SK-N-SH treated with all-trans-retinoic acid at 6 μM for 48 hours (cell line): ENCODE data around the gene CACNA1C.

Source experiments
- ATAC-seq: fragments of 200-7000 bp; cut with Tn5 transposase; 3 replicates; pipeline ENCODE4 v1.9.1; 2020; ENCODE audit warnings: mild to moderate bottlenecking, moderate library complexity
- ARNTL ChIP-seq: fragments of 450-650 bp; formaldehyde crosslinking; IDR thresholded peaks from 2 replicates; pipeline ENCODE4 v1.5.0; 2020; ENCODE audit warnings: low read depth, mild to moderate bottlenecking, moderate library complexity, borderline replicate concordance
- CSDC2 ChIP-seq: fragments of 250-450 bp; sonication (Bioruptor Pico); IDR thresholded peaks from 2 replicates; pipeline ENCODE4 v1.5.0; 2020; ENCODE audit warnings: mild to moderate bottlenecking, moderate library complexity
- CSRNP3 ChIP-seq: fragments of 250-450 bp; sonication (Bioruptor Pico); IDR thresholded peaks from 2 replicates; pipeline ENCODE4 v1.5.1; 2021; ENCODE audit warnings: mild to moderate bottlenecking, moderate library complexity
- ESRRG ChIP-seq: fragments of 250-450 bp; sonication (Bioruptor Pico); IDR thresholded peaks from 2 replicates; pipeline ENCODE4 v1.6.1; 2021; ENCODE audit warnings: mild to moderate bottlenecking
- GLIS3 ChIP-seq: fragments of 250-450 bp; sonication (Bioruptor Pico); IDR thresholded peaks from 2 replicates; pipeline ENCODE4 v1.5.0; 2020; ENCODE audit warnings: mild to moderate bottlenecking, moderate library complexity
- ISL1 ChIP-seq: fragments of 250-450 bp; sonication (Bioruptor Pico); IDR thresholded peaks from 2 replicates; pipeline ENCODE4 v2.1.2; 2022; ENCODE audit warnings: mild to moderate bottlenecking, moderate library complexity
- OSR1 ChIP-seq: fragments of 250-450 bp; sonication (Bioruptor Pico); IDR thresholded peaks from 2 replicates; pipeline ENCODE4 v1.8.0; 2022; ENCODE audit warnings: moderate library complexity, mild to moderate bottlenecking, inconsistent platforms
- PATZ1 ChIP-seq: fragments of 250-450 bp; sonication (Bioruptor Pico); IDR thresholded peaks from 2 replicates; pipeline ENCODE4 v1.8.0; 2020; ENCODE audit warnings: mild to moderate bottlenecking, moderate library complexity, borderline replicate concordance
- POU6F1 ChIP-seq: fragments of 250-450 bp; sonication (Bioruptor Pico); IDR thresholded peaks from 2 replicates; pipeline ENCODE4 v1.8.0; 2021; ENCODE audit warnings: low read depth, mild to moderate bottlenecking, moderate library complexity, borderline replicate concordance
- PPARA ChIP-seq: fragments of 250-450 bp; sonication (Bioruptor Pico); IDR thresholded peaks from 2 replicates; pipeline ENCODE4 v1.5.0; 2020; ENCODE audit warnings: mild to moderate bottlenecking, borderline replicate concordance
- RARB ChIP-seq: fragments of 250-450 bp; sonication (Bioruptor Pico); IDR thresholded peaks from 2 replicates; pipeline ENCODE4 v1.8.0; 2021; ENCODE audit warnings: mild to moderate bottlenecking, moderate library complexity
- SNAI2 ChIP-seq: fragments of 250-450 bp; sonication (Bioruptor Pico); IDR thresholded peaks from 2 replicates; pipeline ENCODE4 v1.5.0; 2020; ENCODE audit warnings: mild to moderate bottlenecking, moderate library complexity
- TCF4 ChIP-seq: fragments of 250-450 bp; sonication (Bioruptor Pico); IDR thresholded peaks from 2 replicates; pipeline ENCODE4 v1.8.0; 2021; ENCODE audit warnings: mild to moderate bottlenecking, moderate library complexity, borderline replicate concordance
- TSHZ2 ChIP-seq: fragments of 250-450 bp; sonication (Bioruptor Pico); IDR thresholded peaks from 2 replicates; pipeline ENCODE4 v1.5.0; 2020; ENCODE audit warnings: mild to moderate bottlenecking, moderate library complexity
- ZC3H10 ChIP-seq: fragments of 250-450 bp; sonication (Bioruptor Pico); IDR thresholded peaks from 2 replicates; pipeline ENCODE4 v1.5.1; 2021; ENCODE audit warnings: mild to moderate bottlenecking, moderate library complexity
- ZFP3 ChIP-seq: fragments of 250-450 bp; sonication (Bioruptor Pico); IDR thresholded peaks from 2 replicates; pipeline ENCODE4 v1.5.0; 2020; ENCODE audit warnings: mild to moderate bottlenecking, moderate library complexity
- ZFP30 ChIP-seq: fragments of 450-650 bp; formaldehyde crosslinking; IDR thresholded peaks from 2 replicates; pipeline ENCODE4 v1.5.0; 2022; ENCODE audit warnings: mild to moderate bottlenecking, moderate library complexity
- ZNF565 ChIP-seq: fragments of 450-650 bp; formaldehyde crosslinking; conservative IDR thresholded peaks from 2 replicates; pipeline ENCODE4 v1.5.0; 2020; ENCODE audit warnings: low read depth, mild to moderate bottlenecking, moderate library complexity
- ZNF70 ChIP-seq: fragments of 450-650 bp; formaldehyde crosslinking; IDR thresholded peaks from 2 replicates; pipeline ENCODE4 v1.5.0; 2020; ENCODE audit warnings: mild to moderate bottlenecking, moderate library complexity
- ZNF8 ChIP-seq: fragments of 450-650 bp; formaldehyde crosslinking; IDR thresholded peaks from 2 replicates; pipeline ENCODE4 v1.5.0; 2020; ENCODE audit warnings: mild to moderate bottlenecking, moderate library complexity

CACNA1C gene

GRCh38 chr12:2583091-2583497, 530.3 kb downstream of the CACNA1C start:
- TF ChIP-seq POU6F1 (CRISPR knock-in tag) (no peak), ZFP3 (CRISPR knock-in tag) (peak; percentile 65; the same call in 1 of the 2 replicates)
- peak; percentile 98 for ATAC-seq

GRCh38 chr12:2583642-2584401, 531.0 kb downstream of the CACNA1C start:
- ATAC-seq = no peak
- TF ChIP-seq SNAI2 (CRISPR knock-in tag) = no peak
- no peak for TF ChIP-seq OSR1
- TF ChIP-seq ZNF70 = no peak
- TF ChIP-seq RARB (CRISPR knock-in tag) = no peak
- TF ChIP-seq, all 23 proteins: peak for 0

- no peak for TF ChIP-seq ZNF565
- TF ChIP-seq ISL1 (CRISPR knock-in tag) = no peak
- TF ChIP-seq ZFP30 = no peak
- no peak for TF ChIP-seq ARNTL (CRISPR knock-in tag)
- TF ChIP-seq TSHZ2 = no peak
- no peak for TF ChIP-seq POU6F1 (CRISPR knock-in tag)
- no peak for TF ChIP-seq SNAI2 (CRISPR knock-in tag)
- TF ChIP-seq TCF4 (CRISPR knock-in tag) = no peak
- no peak for TF ChIP-seq ZFP3 (CRISPR knock-in tag)
- TF ChIP-seq, all 23 proteins: peak for 0
- ATAC-seq = no peak
Measured at GRCh38 chr12:2586156-2587038, 533.6 kb downstream of the CACNA1C start.

- ATAC-seq = no peak
- no peak for TF ChIP-seq SNAI2 (CRISPR knock-in tag)
- no peak for TF ChIP-seq ZFP3 (CRISPR knock-in tag)
- no peak for TF ChIP-seq ISL1 (CRISPR knock-in tag)
- no peak for TF ChIP-seq ZFP30
- no peak for TF ChIP-seq PATZ1 (CRISPR knock-in tag)
- TF ChIP-seq CSDC2 (CRISPR knock-in tag) = no peak
- TF ChIP-seq PPARA = no peak
- no peak for TF ChIP-seq ZC3H10 (CRISPR knock-in tag)
Measured at GRCh38 chr12:2588345-2588744, 535.6 kb downstream of the CACNA1C start.

- ATAC-seq = no peak
- TF ChIP-seq GLIS3 (CRISPR knock-in tag) = no peak
- no peak for TF ChIP-seq ZC3H10 (CRISPR knock-in tag)
- TF ChIP-seq SNAI2 (CRISPR knock-in tag) = no peak
- no peak for TF ChIP-seq TSHZ2
- no peak for TF ChIP-seq CSRNP3 (CRISPR knock-in tag)
- no peak for TF ChIP-seq ZNF8 (CRISPR knock-in tag)
- no peak for TF ChIP-seq ZNF70
- no peak for TF ChIP-seq ZNF565
- no peak for TF ChIP-seq ESRRG (CRISPR knock-in tag)
- TF ChIP-seq ARNTL (CRISPR knock-in tag) = no peak
- no peak for TF ChIP-seq PPARA
Measured at GRCh38 chr12:2589381-2589780, 536.6 kb downstream of the CACNA1C start.
